H1 (cell line): ENCODE measurements around the gene PRELID1. TPM values are rescaled to one million over a fixed set of nuclear protein-coding genes. Genes with fewer than 3 reads are reported as not detected.

Experiments used
- CTCF ChIA-PET: fragments of 300-600 bp; sonication (Branson Sonifier 250); formaldehyde crosslinking; loops from one replicate; lab custom pipeline; 2021; ENCODE audit not compliant: partially characterized antibody; lab: Charles Lee
- POLR2A ChIA-PET: fragments of 300-600 bp; sonication (Branson Sonifier 250); formaldehyde crosslinking; loops from one replicate; lab custom pipeline; 2021; ENCODE audit warnings: inconsistent platforms; ENCODE audit not compliant: partially characterized antibody; lab: Charles Lee
- DNase-seq, 2 experiments: peaks; one replicate each; pipeline versions ENCODE4 v3.0.0 to v3.0.0-alpha.2; 2010 to 2022; ENCODE audit warnings: low spot score in 2 of 2, low read depth in 1 of 2, mixed read lengths in 1 of 2
- FAIRE-seq: peaks from 2 replicates; lab custom pipeline; 2011; peaks lifted over from hg19 to GRCh38; lab: Jason Lieb, UNC
- H2AFZ ChIP-seq: 2 replicates; pipeline ENCODE4 v1.8.1; 2012; ENCODE audit warnings: low read length, inconsistent platforms
- H2AK5ac ChIP-seq: 2 replicates; pipeline ENCODE4 v1.6.1; 2013; ENCODE audit warnings: low read depth, low read length
- H2BK120ac ChIP-seq: replicated peaks from 2 replicates; pipeline ENCODE3; 2013; ENCODE audit warnings: low read depth, low read length, inconsistent platforms
- H2BK12ac ChIP-seq: 2 replicates; pipeline ENCODE4 v1.6.1; 2013; ENCODE audit warnings: low read depth, low read length
- H2BK15ac ChIP-seq: 2 replicates; pipeline ENCODE4 v1.6.1; 2013; ENCODE audit warnings: low read length
- H2BK20ac ChIP-seq: 2 replicates; pipeline ENCODE4 v1.6.1; 2013; ENCODE audit warnings: low read length
- H2BK5ac ChIP-seq: 2 replicates; pipeline ENCODE4 v1.6.1; 2013; ENCODE audit warnings: low read depth, low read length
- H3K14ac ChIP-seq: 2 replicates; pipeline ENCODE4 v1.6.1; 2013; ENCODE audit warnings: inconsistent platforms; ENCODE audit not compliant: insufficient read length
- H3K18ac ChIP-seq: 2 replicates; pipeline ENCODE4 v1.6.1; 2013; ENCODE audit warnings: low read length; ENCODE audit errors: extremely low read depth
- H3K23ac ChIP-seq: 2 replicates; pipeline ENCODE4 v1.6.1; 2013; ENCODE audit warnings: inconsistent platforms; ENCODE audit not compliant: insufficient read length
- H3K23me2 ChIP-seq: 2 replicates; pipeline ENCODE4 v1.6.1; 2013; ENCODE audit warnings: low read depth, low read length
- H3K27ac ChIP-seq: 2 replicates; pipeline ENCODE4 v1.6.1; 2011; ENCODE audit warnings: low read depth, low read length, inconsistent platforms
- H3K27me3 ChIP-seq, 4 experiments: replicated peaks in 1 of 4; 1 replicate in 1 of 4; 2 replicates in 3 of 4; pipeline versions ENCODE4 v1.6.1 to v1.8.1; 2011 to 2013; ENCODE audit warnings: low read length in 3 of 4, mild to moderate bottlenecking in 3 of 4, inconsistent platforms in 2 of 4, mixed read lengths in 2 of 4, moderate library complexity in 1 of 4; ENCODE audit not compliant: control insufficient read depth in 3 of 4, insufficient read depth in 3 of 4; ENCODE audit errors: extremely low read depth in 1 of 4
- H3K36me3 ChIP-seq, 4 experiments: 2 replicates each; pipeline versions ENCODE4 v1.6.1 to v1.8.1; 2011 to 2013; ENCODE audit warnings: mild to moderate bottlenecking in 4 of 4, low read length in 3 of 4, moderate library complexity in 2 of 4, control low read depth in 1 of 4, inconsistent platforms in 1 of 4; ENCODE audit not compliant: insufficient read depth in 4 of 4, control insufficient read depth in 2 of 4
- H3K4ac ChIP-seq: replicated peaks from 2 replicates; pipeline ENCODE3; 2013; ENCODE audit warnings: low read length, low read depth, mixed read lengths, inconsistent platforms; ENCODE audit not compliant: insufficient read length
- H3K4me1 ChIP-seq, 4 experiments: replicated peaks in 1 of 4; 1 replicate in 1 of 4; 2 replicates in 3 of 4; pipeline versions ENCODE4 v1.6.1 to v1.8.1; 2011 to 2013; ENCODE audit warnings: low read length in 3 of 4, inconsistent platforms in 2 of 4, mixed read lengths in 1 of 4; ENCODE audit not compliant: insufficient read depth in 4 of 4, control insufficient read depth in 3 of 4
- H3K4me2 ChIP-seq, 2 experiments: 2 replicates each; pipeline versions ENCODE4 v1.6.1 to v1.8.1; 2011 to 2013; ENCODE audit warnings: low read depth in 2 of 2, low read length in 2 of 2, control low read depth in 1 of 2, inconsistent platforms in 1 of 2, mild to moderate bottlenecking in 1 of 2; ENCODE audit not compliant: insufficient read depth in 1 of 2
- H3K4me3 ChIP-seq, 4 experiments: fragments of 200-600, 300-600 bp in 1 of 4; sonication (generic), shearing (Covaris generic), sonication (Bioruptor Twin) in 1 of 4; 2 replicates each; pipeline versions ENCODE4 v1.5.1 to v1.8.1; 2011 to 2016; ENCODE audit warnings: low read length in 4 of 4, low read depth in 3 of 4, control low read depth in 2 of 4, inconsistent platforms in 2 of 4, mild to moderate bottlenecking in 2 of 4, mixed read lengths in 1 of 4, moderate library complexity in 1 of 4; ENCODE audit not compliant: insufficient read depth in 2 of 4; ENCODE audit errors: extremely low read depth in 1 of 4
- H3K56ac ChIP-seq: replicated peaks from 2 replicates; pipeline ENCODE3; 2013; ENCODE audit warnings: low read depth, mild to moderate bottlenecking, mixed read lengths, low read length, inconsistent platforms; ENCODE audit not compliant: insufficient read length
- H3K79me1 ChIP-seq: 2 replicates; pipeline ENCODE4 v1.6.1; 2013; ENCODE audit warnings: low read depth, low read length, control low read depth
- H3K79me2 ChIP-seq, 2 experiments: 2 replicates each; pipeline versions ENCODE4 v1.6.1 to v1.8.1; 2012 to 2013; ENCODE audit warnings: low read length in 2 of 2, mild to moderate bottlenecking in 2 of 2, inconsistent platforms in 1 of 2; ENCODE audit not compliant: insufficient read depth in 2 of 2, control insufficient read depth in 1 of 2
- H3K9ac ChIP-seq, 4 experiments: replicated peaks in 1 of 4; 1 replicate in 1 of 4; 2 replicates in 3 of 4; pipeline versions ENCODE4 v1.6.1 to v1.8.1; 2011 to 2013; ENCODE audit warnings: low read depth in 3 of 4, low read length in 3 of 4, control low read depth in 2 of 4, mild to moderate bottlenecking in 2 of 4, moderate library complexity in 2 of 4, inconsistent platforms in 1 of 4; ENCODE audit errors: extremely low read depth in 1 of 4
- H3K9me3 ChIP-seq, 2 experiments: 2 replicates each; pipeline versions ENCODE4 v1.6.1 to v1.8.1; 2012 to 2013; ENCODE audit warnings: mild to moderate bottlenecking in 2 of 2, moderate library complexity in 2 of 2, control low read depth in 1 of 2, inconsistent platforms in 1 of 2, low read depth in 1 of 2, low read length in 1 of 2, mixed read lengths in 1 of 2; ENCODE audit not compliant: insufficient read depth in 2 of 2
- H4K20me1 ChIP-seq, 2 experiments: replicated peaks in 1 of 2; 2 replicates each; pipeline versions ENCODE3 to v1.8.1; 2011 to 2013; ENCODE audit warnings: inconsistent platforms in 2 of 2, low read length in 2 of 2, mild to moderate bottlenecking in 1 of 2; ENCODE audit not compliant: insufficient read depth in 2 of 2, control insufficient read depth in 1 of 2
- H4K5ac ChIP-seq: 2 replicates; pipeline ENCODE4 v1.6.1; 2013; ENCODE audit warnings: low read length, low read depth, mixed read lengths, inconsistent platforms; ENCODE audit not compliant: insufficient read length
- H4K8ac ChIP-seq: 2 replicates; pipeline ENCODE4 v1.8.0; 2013; ENCODE audit warnings: mild to moderate bottlenecking, moderate library complexity, low read length, inconsistent platforms; ENCODE audit not compliant: insufficient read depth; ENCODE audit errors: extremely low read depth
- H4K91ac ChIP-seq: replicated peaks from 2 replicates; pipeline ENCODE3; 2013; ENCODE audit warnings: low read length, mixed read lengths, inconsistent platforms; ENCODE audit not compliant: insufficient read length
- BACH1 ChIP-seq: IDR thresholded peaks from 2 replicates; pipeline ENCODE4 v1.6.1; 2012; ENCODE audit warnings: low read length, improper control_type of control experiment
- BRCA1 ChIP-seq: IDR thresholded peaks from 2 replicates; pipeline ENCODE4 v1.6.1; 2012; ENCODE audit warnings: low read depth, low read length, improper control_type of control experiment
- GABPA ChIP-seq: IDR thresholded peaks from 2 replicates; pipeline ENCODE4 v1.6.1; 2011; ENCODE audit warnings: mild to moderate bottlenecking, low read length, moderate library complexity, borderline replicate concordance; ENCODE audit not compliant: insufficient read depth
- HDAC2 ChIP-seq, 2 experiments: fragments of 300-600 bp in 1 of 2; sonication (generic) in 1 of 2; IDR thresholded peaks; 2 replicates each; pipeline ENCODE4 v1.6.1; 2011 to 2012; ENCODE audit warnings: low read depth in 2 of 2, low read length in 2 of 2, mild to moderate bottlenecking in 2 of 2, moderate library complexity in 2 of 2, borderline replicate concordance in 1 of 2, inconsistent platforms in 1 of 2
- KDM5A ChIP-seq: fragments of 200-600 bp; IDR thresholded peaks from 2 replicates; pipeline ENCODE4 v1.7.1; 2012; ENCODE audit warnings: mild to moderate bottlenecking, low read length, inconsistent platforms, mixed read lengths
- MAFK ChIP-seq: IDR thresholded peaks from 2 replicates; pipeline ENCODE4 v1.6.1; 2012; ENCODE audit warnings: low read depth, mild to moderate bottlenecking, improper control_type of control experiment, low read length
- POU5F1 ChIP-seq: IDR thresholded peaks from 2 replicates; pipeline ENCODE4 v1.6.1; 2011; ENCODE audit warnings: low read depth, mild to moderate bottlenecking, low read length, moderate library complexity
- RAD21 ChIP-seq, 2 experiments: IDR thresholded peaks in 1 of 2; conservative IDR thresholded peaks in 1 of 2; 2 replicates each; pipeline ENCODE4 v1.6.1; 2011; ENCODE audit warnings: low read depth in 2 of 2, low read length in 2 of 2, improper control_type of control experiment in 1 of 2, inconsistent platforms in 1 of 2, mild to moderate bottlenecking in 1 of 2, moderate library complexity in 1 of 2
- SAP30 ChIP-seq: fragments of 300-600 bp; sonication (generic); IDR thresholded peaks from 2 replicates; pipeline ENCODE4 v1.7.1; 2012; ENCODE audit warnings: low read length, moderate library complexity, mild to moderate bottlenecking, inconsistent platforms; ENCODE audit not compliant: insufficient read depth, insufficient replicate concordance
- SIX5 ChIP-seq: IDR thresholded peaks from 2 replicates; pipeline ENCODE4 v1.6.1; 2011; ENCODE audit warnings: mild to moderate bottlenecking, low read depth, low read length
- SP1 ChIP-seq: IDR thresholded peaks from 2 replicates; pipeline ENCODE4 v1.6.1; 2011; ENCODE audit warnings: low read depth, low read length
- TAF1 ChIP-seq: IDR thresholded peaks from 2 replicates; pipeline ENCODE4 v1.6.1; 2011; ENCODE audit warnings: mild to moderate bottlenecking, low read depth, low read length
- TCF12 ChIP-seq: IDR thresholded peaks from 2 replicates; pipeline ENCODE4 v1.6.1; 2011; ENCODE audit warnings: low read depth, mild to moderate bottlenecking, low read length
- TEAD4 ChIP-seq: IDR thresholded peaks from 2 replicates; pipeline ENCODE4 v1.6.1; 2012; ENCODE audit warnings: low read depth, low read length, inconsistent platforms, mixed read lengths
- WGBS, 2 experiments: shearing (Covaris generic) in 1 of 2; methylation state at CpG; one replicate each; pipeline versions ENCODE4 v1.1.6 to v1.1.7; 2013 to 2015; ENCODE audit warnings: low lambda C conversion rate in 2 of 2, mixed read lengths in 2 of 2, inconsistent platforms in 1 of 2, low coverage in 1 of 2, missing lambda C conversion rate in 1 of 2; ENCODE audit not compliant: insufficient replicate concordance in 2 of 2, insufficient coverage in 1 of 2, insufficient read length in 1 of 2; ENCODE audit errors: extremely low coverage in 1 of 2, missing lambda C conversion rate in 1 of 2; 5-methylcytosine and 5-hydroxymethylcytosine counted together
- polyA plus RNA-seq, 7 experiments: library from polyadenylated mRNA; depleted of rRNA in 3 of 7; stranded (reverse) in 5 of 7; unstranded in 2 of 7; fragments of >200 nt in 5 of 7; fragments of 200-250 nt in 2 of 7; gene quantifications; 1 replicate in 5 of 7; 2 replicates in 1 of 7; 4 replicates in 1 of 7; pipeline versions ENCODE4 v1.2.1 to v1.2.3, GENCODE V29; 2011 to 2013; ENCODE audit warnings: missing spikeins in 2 of 7, mixed read lengths in 2 of 7
- total RNA-seq: library from RNA; stranded (reverse); fragmentation: NEBNext Ultra II Directional; extraction: Animal tissue kit (Norgen Biotek cat#: 25700); gene quantifications from 2 replicates; pipeline ENCODE4 v1.2.1, GENCODE V29; 2021

The PRELID1 gene
- total and polyA plus RNA-seq, 2 of the 8 experiments (the other 6 are each of a cell fraction or from before 2014, with no cell fraction given): 272 to 428 TPM

DNA sequence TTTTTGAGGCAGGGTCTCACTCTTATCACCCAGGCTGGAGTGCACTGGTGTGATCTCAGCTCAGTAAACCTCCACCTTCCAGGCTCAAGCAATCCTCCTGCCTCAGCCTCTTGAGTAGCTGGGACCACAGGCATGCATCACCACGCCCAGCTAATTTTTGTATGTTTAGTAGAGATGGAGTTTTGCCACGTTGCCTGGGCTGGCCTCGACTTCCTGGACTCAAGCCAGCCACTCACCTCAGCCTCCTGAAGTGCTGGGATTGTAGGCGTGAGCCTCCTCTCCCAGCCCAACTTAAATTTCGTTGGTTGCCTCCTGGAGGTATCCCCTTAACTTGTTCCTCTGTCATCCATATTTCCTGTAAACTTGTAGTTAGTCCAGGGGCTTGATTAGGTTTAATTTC lies 47.3 kb upstream of the PRELID1 start:
- no peak overlapping the region for H3K23ac ChIP-seq
- H4K5ac ChIP-seq: no peak overlapping the region
- H2BK12ac ChIP-seq: no peak overlapping the region
- no peak overlapping the region for H3K14ac ChIP-seq
- ChIA-PET CTCF (interaction anchor here (0.6 to 1.2 kb wide), 2 partner anchors 43 to 70 kb away, joined by 3 read pairs; no protein-coding TSS in a partner anchor), POLR2A (no interaction called here)
- no peak overlapping the region for H2BK120ac ChIP-seq
- no peak overlapping the region; a peak in 1 of 7 replicates for H3K9ac ChIP-seq
- H3K4me2 ChIP-seq: no peak overlapping the region
- no peak overlapping the region for H3K4me3 ChIP-seq
- peaks cover 0 to 7% of the 10 kb centered on the region in 2 experiments; a peak in 1 of 4 replicates for H3K79me2 ChIP-seq
- H3K27me3 ChIP-seq: no peaks in the 10 kb centered on the region
- H3K56ac ChIP-seq: no peak overlapping the region
- no peak overlapping the region for H4K8ac ChIP-seq
- no peak overlapping the region for H2BK15ac ChIP-seq
- no peak overlapping the region for H3K27ac ChIP-seq
- no peaks in the 10 kb centered on the region for H3K79me1 ChIP-seq
- H3K4me1 ChIP-seq: no peaks in the 10 kb centered on the region
- no peak overlapping the region for H4K91ac ChIP-seq
- WGBS, 2 experiments: 89% methylated on average over 5 of the region's 5 CpGs; no CpG with 5 or more reads in 1 of the 2 experiments
- no peaks in the 10 kb centered on the region for H3K9me3 ChIP-seq
- no peak overlapping the region for H2AK5ac ChIP-seq
- H2AFZ ChIP-seq: no peak overlapping the region
- no peak overlapping the region for H3K18ac ChIP-seq
- DNase-seq: no peak
- no peaks in the 10 kb centered on the region for H3K23me2 ChIP-seq
- FAIRE-seq: no peak
- no peak overlapping the region for H2BK20ac ChIP-seq
- H2BK5ac ChIP-seq: no peak overlapping the region
- H4K20me1 ChIP-seq: peaks cover 2% of the 10 kb centered on the region in 2 experiments
- H3K4ac ChIP-seq: no peak overlapping the region
- TF ChIP-seq SIX5 (no peak), POU5F1 (no peak), BRCA1 (no peak), MAFK (no peak), KDM5A (no peak), RAD21 (IDR thresholded peaks at IDR 0.05 in 1 of 2, conservative IDR thresholded peaks at IDR 0.05 in 1 of 2; ENCODE audit: low read depth in 2 of 2, low read length in 2 of 2) (no peak), BACH1 (no peak), SP1 (no peak), TCF12 (no peak), GABPA (no peak), HDAC2 (IDR thresholded peaks at IDR 0.05; ENCODE audit: borderline replicate concordance in 1 of 2, low read depth in 2 of 2, low read length in 2 of 2) (no peak), TAF1 (no peak), TEAD4 (no peak), SAP30 (no peak)
- TF ChIP-seq, all 59 proteins: peak for 0
- peaks cover 18 to 88% (median 53%) of the 10 kb centered on the region in 4 experiments for H3K36me3 ChIP-seq
